Spleen (tissue), 7 donors: ENCODE results near the gene SCPEP1.
"Not testable (repeated sequence)": the region's sequence is repeated elsewhere in the genome, so short reads cannot be mapped to it uniquely, and the experiment has no call there.

Experiments
- POLR2A ChIP-seq, 3 donors: fragments of 450-650 bp; IDR thresholded peaks; one replicate each; pipeline ENCODE4 v1.5.1; 2017; ENCODE audit warnings: antibody characterized with exemption in 3 of 3, mild to moderate bottlenecking in 1 of 3
- TF ChIP-seq, protein P1 (sequence below), 11 experiments: fragments of 200-600 bp in 7 of 11; fragments of 450-650 bp in 4 of 11; sonication (generic) in 4 of 11; IDR thresholded peaks in 8 of 11; conservative IDR thresholded peaks in 3 of 11; 1 replicate in 7 of 11; 2 replicates in 4 of 11; pipeline versions ENCODE4 v1.4.0 to v1.8.0; 2016 to 2021; ENCODE audit warnings: antibody characterized with exemption in 11 of 11, inconsistent platforms in 4 of 11, mild to moderate bottlenecking in 1 of 11
- donor health status: DM: no; HTN: no; CAD: no; lungs with moderate emphysema.
- donor health status: DM: no; HTN: no; CAD: no.
- donor health status: DM: no; HTN: no; CAD: no.

DNA sequence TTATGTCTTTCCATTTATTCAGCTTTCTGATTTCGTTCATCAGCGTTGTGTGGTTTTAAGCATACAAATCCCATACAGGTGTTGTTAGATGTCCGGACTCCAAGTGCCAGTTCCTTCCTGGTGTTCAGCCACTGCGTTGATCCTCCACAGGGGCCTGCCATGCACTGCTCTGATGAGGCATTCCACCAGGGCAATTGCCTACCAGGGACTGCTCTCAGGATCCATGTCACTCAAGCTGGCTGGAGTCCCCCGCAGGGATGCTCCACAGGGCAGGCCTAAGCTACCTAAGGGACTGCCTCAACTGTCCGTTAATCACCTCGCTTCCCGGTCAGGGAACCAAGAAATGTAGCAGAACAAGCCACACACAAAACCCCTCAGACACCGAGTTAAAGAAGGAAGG is 12.7 kb upstream of the SCPEP1 start:
- TF ChIP-seq, protein P1, sequence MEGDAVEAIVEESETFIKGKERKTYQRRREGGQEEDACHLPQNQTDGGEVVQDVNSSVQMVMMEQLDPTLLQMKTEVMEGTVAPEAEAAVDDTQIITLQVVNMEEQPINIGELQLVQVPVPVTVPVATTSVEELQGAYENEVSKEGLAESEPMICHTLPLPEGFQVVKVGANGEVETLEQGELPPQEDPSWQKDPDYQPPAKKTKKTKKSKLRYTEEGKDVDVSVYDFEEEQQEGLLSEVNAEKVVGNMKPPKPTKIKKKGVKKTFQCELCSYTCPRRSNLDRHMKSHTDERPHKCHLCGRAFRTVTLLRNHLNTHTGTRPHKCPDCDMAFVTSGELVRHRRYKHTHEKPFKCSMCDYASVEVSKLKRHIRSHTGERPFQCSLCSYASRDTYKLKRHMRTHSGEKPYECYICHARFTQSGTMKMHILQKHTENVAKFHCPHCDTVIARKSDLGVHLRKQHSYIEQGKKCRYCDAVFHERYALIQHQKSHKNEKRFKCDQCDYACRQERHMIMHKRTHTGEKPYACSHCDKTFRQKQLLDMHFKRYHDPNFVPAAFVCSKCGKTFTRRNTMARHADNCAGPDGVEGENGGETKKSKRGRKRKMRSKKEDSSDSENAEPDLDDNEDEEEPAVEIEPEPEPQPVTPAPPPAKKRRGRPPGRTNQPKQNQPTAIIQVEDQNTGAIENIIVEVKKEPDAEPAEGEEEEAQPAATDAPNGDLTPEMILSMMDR (IDR thresholded peaks at IDR 0.05 in 8 of 11, conservative IDR thresholded peaks at IDR 0.05 in 3 of 11): not testable (repeated sequence)
- not testable (repeated sequence) for TF ChIP-seq POLR2A (IDR thresholded peaks at IDR 0.05)
